Activated T-cell treated with anti-CD3 and anti-CD28 coated beads for 1 hour (primary cell): ENCODE results near the gene PTPN14.

Source experiments
- DNase-seq: peaks from one replicate; pipeline ENCODE4 v3.0.0-alpha.2; 2020; ENCODE audit warnings: low read depth

The PTPN14 gene

GRCh38 chr1:214475746-214476145, 75.7 kb downstream of the PTPN14 start:
- no peak for DNase-seq

- DNase-seq, result no peak
These were observed 76.1 kb downstream of the PTPN14 start for GRCh38 chr1:214475331-214475730.

DNA sequence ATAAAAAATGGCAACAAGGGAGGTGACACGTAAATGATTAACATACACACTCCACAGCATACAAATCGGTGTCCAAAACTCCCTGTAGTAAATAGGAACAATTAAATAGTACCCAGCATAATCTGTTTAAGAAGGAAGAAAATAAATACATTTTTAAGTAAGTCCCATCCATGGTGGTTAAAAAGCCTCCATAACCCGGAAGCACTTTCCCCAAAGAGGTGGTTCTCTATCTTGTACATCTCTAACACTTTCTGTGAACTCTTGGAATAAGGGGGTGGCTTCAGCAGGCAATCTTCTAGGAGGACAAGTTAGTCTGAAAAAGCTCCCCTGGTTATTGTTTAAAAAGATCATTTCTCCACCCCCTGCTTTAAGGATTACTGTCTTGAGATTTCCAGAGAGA, 76.9 kb downstream of the PTPN14 start:
- no peak for DNase-seq

DNA sequence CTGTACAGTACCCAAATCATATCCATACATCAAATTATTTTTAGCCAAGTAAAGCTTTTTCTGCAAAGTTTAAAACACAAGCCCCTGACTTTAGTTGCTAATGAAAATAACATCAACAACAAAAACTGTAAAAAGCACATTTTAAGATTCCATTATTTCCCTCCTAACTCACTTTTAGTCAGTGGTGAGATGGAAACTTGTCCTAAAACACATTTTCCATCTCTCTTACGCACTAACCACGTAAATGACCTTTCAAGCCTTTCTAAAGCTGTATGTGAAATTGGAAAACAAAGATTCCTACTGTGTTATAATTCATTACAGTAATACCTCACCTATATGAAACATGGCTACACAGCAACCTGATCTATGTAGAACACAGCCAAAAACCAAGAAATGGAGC, 77.5 kb downstream of the PTPN14 start:
- DNase-seq, result no peak

DNA sequence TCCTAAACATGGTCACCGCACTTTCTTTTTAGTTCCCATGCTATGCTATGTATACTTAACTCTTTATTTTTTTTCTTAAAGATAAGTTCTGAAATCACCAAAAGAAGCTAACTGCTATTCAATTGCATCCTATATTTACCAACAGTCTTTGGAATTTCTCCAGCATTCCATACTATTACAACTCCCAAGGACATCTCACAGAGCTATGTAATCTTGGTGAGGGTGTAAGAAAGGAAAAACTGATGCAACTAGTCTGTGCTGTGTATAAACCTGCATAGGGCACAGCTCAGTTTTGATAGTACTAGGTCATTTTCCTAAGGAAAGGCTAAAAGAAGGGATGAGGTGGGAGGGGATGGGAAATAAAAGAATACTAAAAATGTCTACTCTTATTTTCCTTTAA, 78.0 kb downstream of the PTPN14 start:
- DNase-seq, result no peak

DNA sequence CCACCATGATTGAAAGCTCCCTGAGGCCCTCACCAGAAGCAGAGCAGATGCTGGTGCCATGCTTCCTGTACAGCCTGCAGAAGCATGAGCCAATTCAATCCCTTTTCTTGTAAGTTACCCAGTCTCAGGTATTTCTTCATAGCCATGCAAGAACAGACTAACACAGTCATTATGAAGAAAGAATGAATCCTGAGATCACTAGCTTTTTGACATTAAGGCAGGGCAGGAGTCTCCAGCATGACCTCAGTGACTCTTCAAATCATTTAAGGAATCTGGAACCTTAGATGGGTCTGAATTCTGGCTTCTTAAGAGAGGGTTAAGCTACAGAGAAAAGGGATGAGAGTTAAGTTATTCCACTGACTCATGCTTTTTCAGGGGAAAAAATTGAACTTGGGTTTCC, 79.0 kb downstream of the PTPN14 start:
- no peak for DNase-seq

DNA sequence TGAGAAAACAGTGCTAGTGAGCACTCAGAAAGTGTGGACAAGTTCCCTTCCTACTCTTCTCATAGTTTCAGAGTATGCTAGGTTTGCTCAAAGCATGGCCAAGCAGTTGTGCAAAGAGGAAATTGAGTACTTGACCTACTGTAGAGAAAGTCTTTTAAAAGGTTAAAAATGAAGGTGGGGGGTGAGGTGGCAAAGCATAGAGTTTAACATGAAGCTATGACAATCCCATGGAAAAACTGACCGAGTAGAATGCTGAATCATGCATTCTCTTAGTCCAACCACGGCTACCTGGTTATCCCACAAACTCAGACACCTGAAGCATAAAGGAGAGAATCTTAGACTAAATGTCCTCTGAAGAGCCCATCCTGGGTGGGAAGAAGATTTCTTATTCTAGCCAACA, 79.9 kb downstream of the PTPN14 start:
- no peak for DNase-seq

- no peak for DNase-seq
These were observed 81.3 kb downstream of the PTPN14 start for GRCh38 chr1:214470132-214470531.

GRCh38 chr1:214469290-214469689, 82.1 kb downstream of the PTPN14 start:
- DNase-seq, result no peak

DNA sequence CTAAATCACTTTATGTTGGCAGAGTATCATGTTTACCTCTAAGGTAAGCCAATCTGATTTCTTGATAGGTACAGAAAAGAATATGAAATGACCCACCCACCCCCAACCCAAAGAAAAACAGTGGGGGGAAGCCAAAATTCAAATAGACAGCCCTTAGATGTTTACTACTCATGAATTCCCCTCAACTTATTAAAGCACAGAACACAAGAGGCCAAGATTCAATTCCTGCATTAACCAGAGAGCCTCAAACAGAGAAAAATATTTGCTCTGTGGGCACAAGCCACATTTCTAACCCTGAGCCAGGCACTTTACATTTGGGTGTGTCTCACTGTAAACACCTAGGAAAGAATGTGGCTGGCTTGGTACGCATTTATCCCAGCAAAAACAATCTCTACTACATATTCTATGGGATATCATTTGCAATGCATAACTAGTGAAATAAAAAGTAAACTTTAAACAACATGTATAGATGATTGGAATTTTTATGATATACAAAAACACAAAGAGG, 84.3 kb downstream of the PTPN14 start:
- DNase-seq, result no peak

DNA sequence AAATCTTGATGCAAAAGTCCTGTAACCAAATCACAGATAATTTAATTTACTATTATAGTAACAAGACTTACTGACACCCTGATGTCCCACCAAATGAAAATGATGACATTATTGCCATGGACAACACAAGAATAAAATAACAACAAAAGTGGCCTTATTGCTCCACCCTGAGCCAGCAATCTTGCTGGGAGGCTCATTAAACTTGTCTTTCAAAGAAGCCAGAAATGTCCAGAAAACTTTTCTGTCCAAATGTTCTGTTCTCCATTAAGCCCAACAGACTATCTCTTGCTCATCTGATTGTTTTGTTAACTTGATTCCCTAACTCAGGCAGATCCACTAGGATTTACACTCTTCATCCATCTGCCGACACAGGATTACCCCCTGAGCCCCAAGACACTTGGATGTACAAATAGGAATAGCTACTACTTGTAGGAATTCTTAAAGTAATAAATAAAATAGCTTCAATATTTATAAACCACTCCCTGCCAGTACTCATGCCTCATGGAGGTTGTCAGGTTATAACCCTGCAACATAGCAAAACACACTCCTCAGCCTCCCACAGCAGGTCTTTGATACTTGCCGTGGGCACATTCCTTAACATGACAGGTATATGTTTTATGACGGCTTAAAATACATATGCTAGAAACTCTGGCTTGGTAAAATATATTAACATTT, 84.9 kb downstream of the PTPN14 start:
- no peak for DNase-seq

GRCh38 chr1:214464445-214465287, 86.7 kb downstream of the PTPN14 start:
- no peak for DNase-seq

DNA sequence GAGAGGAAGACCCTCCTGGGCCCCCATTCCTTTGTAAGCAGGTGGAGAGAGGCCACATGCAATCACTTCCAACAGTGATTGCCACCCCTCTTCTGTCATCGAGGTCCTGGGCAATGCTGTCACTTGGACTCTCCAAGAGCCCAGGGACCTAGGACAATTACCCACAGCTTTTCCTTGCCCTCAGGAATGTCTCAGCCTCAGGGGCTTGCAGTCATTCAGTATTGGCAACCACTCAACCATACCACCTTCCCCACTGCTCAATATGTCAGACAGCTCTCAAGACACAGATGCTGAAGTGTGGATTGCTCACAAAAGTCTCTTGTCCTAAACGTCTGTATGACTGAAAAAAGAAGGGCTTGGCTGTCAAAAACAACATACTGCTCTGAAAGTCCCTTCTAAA, 87.8 kb downstream of the PTPN14 start:
- no peak for DNase-seq

GRCh38 chr1:214462882-214463281, 88.5 kb downstream of the PTPN14 start:
- DNase-seq, result no peak

GRCh38 chr1:214461305-214461704, 90.1 kb downstream of the PTPN14 start:
- DNase-seq, result no peak

- no peak for DNase-seq
These were observed 91.0 kb downstream of the PTPN14 start for GRCh38 chr1:214460304-214460916.

GRCh38 chr1:214459895-214460294, 91.5 kb downstream of the PTPN14 start:
- no peak for DNase-seq

GRCh38 chr1:214458541-214458940, 92.9 kb downstream of the PTPN14 start:
- no peak for DNase-seq

DNA sequence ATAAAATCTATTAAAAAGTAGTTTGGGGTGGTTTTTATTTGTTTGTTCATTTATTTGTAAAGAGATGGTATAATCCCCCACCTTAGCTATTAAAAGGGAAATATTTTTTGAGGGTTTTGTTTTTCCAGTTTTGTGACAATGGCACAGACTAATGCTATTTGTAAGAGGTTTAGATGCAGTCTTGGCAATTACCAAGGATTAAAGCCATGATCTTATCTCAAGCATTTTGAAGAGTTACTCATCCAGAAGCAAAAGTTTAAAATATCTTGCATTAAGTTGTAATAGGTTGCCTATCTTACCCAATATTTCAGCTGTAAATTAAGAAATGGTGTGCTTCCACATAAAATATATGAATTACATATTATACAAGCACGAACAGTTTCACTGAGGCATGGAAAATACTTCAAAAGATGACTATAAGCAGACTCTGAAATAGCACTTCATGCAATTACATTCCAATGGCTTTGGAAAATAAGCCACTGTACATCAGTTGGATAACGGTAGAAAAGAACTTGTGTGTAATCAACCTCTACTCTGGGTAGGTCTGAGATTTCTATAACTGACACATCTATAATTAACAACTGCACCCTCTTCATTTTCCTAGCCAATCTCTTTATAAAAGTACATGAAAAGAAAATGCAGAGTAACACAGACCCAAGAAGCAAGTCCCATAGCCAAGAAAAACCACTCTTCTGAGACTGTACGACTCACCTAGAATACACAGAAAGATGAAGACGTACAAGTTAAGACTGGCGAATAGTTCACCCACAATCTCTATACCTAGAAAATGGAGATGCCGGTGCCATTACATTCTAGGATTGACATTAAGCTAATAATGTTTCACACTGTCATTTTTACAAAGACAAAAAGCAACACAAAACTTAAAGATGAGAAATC, 95.2 kb downstream of the PTPN14 start:
- no peak for DNase-seq

DNA sequence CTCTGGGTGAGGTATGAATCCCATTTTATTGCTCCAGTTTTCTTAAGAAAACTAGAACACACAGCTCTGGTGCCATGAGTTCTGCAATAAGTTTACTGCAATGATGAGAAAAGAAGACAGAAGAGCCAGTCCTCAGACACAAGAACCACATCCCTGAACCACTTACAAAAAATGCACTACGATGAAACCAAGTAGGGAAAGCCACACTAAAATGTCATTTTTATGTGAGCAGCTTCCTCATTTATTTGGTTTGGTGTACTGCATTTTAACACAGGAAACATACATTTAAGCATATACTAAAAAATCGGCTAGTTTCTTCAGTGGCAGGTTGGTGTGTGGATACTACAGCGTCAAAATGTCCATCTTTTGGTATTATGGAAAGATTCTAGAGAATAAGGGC, 95.9 kb downstream of the PTPN14 start:
- no peak for DNase-seq

DNA sequence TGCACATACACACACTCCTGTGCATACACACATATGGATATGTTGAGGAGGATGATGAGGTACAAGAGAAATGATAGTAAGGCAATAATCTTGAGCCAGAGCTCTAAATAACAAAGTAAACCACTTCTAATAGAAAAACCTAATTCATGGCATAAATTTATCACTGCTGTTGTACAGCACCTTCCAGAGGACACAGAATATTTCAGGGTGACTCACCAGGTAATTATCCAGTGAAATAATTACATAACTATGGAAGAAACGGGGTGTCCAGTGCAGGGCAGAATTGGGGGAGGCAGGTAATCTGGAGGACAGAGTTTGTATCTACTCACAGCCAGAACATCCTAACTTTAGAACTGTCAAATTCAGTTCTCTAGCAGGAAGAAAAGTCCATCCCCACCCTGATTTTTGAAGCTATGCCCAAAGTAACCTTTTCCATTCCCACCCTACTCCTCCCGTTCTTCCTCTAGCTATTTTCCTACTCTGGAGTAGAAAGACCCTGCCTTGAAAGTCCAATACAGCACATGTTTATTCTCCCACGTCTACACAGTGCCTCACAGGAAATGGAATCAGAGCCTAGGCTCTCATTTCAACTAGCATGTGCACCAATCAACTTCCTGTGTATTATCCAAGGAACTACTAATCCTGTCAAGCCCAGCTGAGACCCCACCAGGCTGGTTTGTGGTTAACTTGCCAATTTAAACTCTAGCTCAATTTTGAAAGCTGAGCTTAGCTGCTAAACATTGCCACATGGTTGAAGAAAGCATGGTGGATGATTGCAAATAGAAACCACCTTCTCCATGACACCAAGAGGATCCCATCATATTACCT, 96.6 kb downstream of the PTPN14 start:
- no peak for DNase-seq
